Left colon (tissue), 2 donors: ENCODE data around the gene SYT1. TPM values are rescaled to one million over a fixed set of nuclear protein-coding genes. Genes with fewer than 3 reads are reported as not detected.

Source experiments
- ATAC-seq: fragments of 200-7000 bp; cut with Tn5 transposase; one replicate; pipeline ENCODE4 v1.9.1; 2020; ENCODE audit warnings: mild to moderate bottlenecking, moderate library complexity
- DNase-seq, 2 donors: peaks; one replicate each; pipeline ENCODE4 v3.0.0-alpha.2; 2020
- intact Hi-C, 2 donors: fragments of 100-400 bp; cut with DNase I in 1 of 2; cut with micrococcal nuclease in 1 of 2; formaldehyde crosslinking; loops; one replicate each; pipeline versions ENCODE4 v1.11.2 to v1.14.0; 2022; cut with DNase I, micrococcal nuclease
- total RNA-seq, 2 donors: library from RNA; stranded (reverse); fragmentation: NEBNext Ultra II Directional; extraction: Animal tissue kit (Norgen Biotek cat#: 25700); gene quantifications; one replicate each; pipeline ENCODE4 v1.2.1, GENCODE V29; 2021
- donor health status: DM: no; HTN: no; CAD: no.
- donor health status: DM: yes; HTN: yes; CAD: no.

The SYT1 gene
- total RNA-seq, 2 donors from 2014 or later: 0.92 to 1.5 TPM

GRCh38 chr12:79393842-79394241 is 529.3 kb downstream of the SYT1 start:
- ATAC-seq (no peak), DNase-seq (no peak)
- intact Hi-C loops: no loop called here

DNA sequence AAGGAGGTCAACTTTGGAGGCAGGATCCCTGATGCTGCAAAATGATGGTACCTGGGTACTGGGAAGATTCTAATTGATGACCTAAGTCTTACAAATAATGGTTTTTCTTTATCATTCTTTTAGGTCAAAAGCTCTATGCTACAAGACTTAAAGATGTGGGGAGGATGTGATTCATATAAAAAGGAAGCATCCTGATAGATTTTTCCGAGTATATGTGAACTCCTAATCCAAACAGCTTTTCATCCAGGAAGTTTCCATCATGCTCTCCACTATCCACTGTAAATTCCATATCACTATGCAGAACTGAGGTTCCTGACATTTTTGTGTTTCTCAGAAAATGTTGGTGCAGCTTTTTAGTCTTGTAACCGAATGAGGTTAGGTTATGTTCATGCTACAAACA is 533.0 kb downstream of the SYT1 start:
- DNase-seq (no peak), ATAC-seq (no peak)
- intact Hi-C loops: no loop called here

GRCh38 chr12:79400481-79400880 is 535.9 kb downstream of the SYT1 start:
- ATAC-seq (no peak), DNase-seq (no peak)
- intact Hi-C loops: loop anchor here in 1 of 2 donors (10.0 kb wide), 1 partner anchor 874 kb away; no protein-coding TSS in a partner anchor

DNA sequence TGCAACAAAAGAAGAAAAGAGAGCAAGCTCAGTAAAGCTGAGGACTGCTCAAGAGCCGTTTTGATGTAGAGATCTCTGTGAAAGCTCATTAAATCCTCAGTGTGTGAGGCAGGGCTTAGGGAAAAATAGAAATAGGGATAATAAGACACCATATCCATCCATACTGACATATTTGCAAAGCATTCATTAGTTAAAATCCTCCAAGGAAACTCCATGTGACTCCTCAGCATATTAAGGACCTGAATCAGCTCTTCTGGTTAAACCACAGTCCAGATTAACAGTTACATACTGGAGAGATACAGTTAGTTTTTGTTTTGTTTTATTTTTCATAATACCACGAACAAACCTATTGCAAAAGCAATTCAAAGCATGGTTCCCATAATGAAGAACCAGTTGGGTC is 538.0 kb downstream of the SYT1 start:
- intact Hi-C loops: loop anchor here in 1 of 2 donors (10.0 kb wide), 1 partner anchor 872 kb away; no protein-coding TSS in a partner anchor
- no peak for DNase-seq
- no peak for ATAC-seq

- ATAC-seq: no peak
- intact Hi-C loops: loop anchor here in 1 of 2 donors (10.0 kb wide), 1 partner anchor 868 kb away; no protein-coding TSS in a partner anchor
Measured at GRCh38 chr12:79406993-79407392, 542.4 kb downstream of the SYT1 start.

GRCh38 chr12:79407671-79408622 is 543.4 kb downstream of the SYT1 start:
- ATAC-seq (peak; percentile 99), DNase-seq (peak; percentile 60 to 61)
- intact Hi-C loops: loop anchor here in 1 of 2 donors (10.0 kb wide), 1 partner anchor 867 kb away; no protein-coding TSS in a partner anchor

More at GRCh38 chr12:79406993-79407392, 542.4 kb downstream of the SYT1 start:
- no peak for DNase-seq

DNA sequence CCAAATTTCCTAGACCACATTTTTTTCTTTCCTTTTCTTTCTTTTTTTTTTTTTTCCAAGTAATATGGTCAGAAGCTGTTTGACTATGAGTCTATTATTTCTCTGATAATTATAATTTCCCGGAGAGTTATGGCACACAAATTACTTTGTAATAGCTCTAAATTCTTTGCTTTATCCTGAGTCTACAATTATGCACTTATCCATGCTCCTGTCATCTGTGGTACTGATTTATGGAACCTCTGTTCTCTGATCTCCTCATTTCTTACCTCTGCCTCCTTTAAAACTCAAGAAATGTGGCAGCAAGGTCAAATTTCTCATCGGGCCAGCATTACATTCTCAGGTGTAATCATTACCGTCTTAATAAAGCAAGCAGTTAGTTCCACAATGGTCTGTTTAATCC is 544.1 kb downstream of the SYT1 start:
- ATAC-seq: no peak
- intact Hi-C loops: loop anchor here in 1 of 2 donors (10.0 kb wide), 1 partner anchor 866 kb away; no protein-coding TSS in a partner anchor
- DNase-seq: no peak

DNA sequence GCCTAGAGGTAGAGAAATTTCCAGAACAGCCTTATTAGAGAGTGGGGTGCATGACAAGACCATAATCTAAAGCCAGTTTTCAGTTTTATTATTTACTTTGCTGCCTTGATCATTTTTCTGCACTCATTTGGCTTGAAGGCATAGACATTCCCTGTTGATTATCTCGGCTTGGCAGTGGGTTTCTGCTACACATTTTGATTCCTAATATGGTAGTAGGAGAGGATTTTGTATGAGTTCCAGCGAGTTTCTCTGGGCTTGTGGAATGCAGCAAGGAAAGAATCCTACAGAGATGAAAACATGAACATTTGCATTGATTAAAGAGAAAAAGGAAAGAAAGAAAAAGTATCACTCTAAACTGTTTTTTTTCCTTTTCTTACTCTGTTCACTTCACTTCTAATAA is 545.0 kb downstream of the SYT1 start:
- ATAC-seq (no peak), DNase-seq (no peak)
- intact Hi-C loops: loop anchor here in 1 of 2 donors (10.0 kb wide), 1 partner anchor 865 kb away; no protein-coding TSS in a partner anchor

DNA sequence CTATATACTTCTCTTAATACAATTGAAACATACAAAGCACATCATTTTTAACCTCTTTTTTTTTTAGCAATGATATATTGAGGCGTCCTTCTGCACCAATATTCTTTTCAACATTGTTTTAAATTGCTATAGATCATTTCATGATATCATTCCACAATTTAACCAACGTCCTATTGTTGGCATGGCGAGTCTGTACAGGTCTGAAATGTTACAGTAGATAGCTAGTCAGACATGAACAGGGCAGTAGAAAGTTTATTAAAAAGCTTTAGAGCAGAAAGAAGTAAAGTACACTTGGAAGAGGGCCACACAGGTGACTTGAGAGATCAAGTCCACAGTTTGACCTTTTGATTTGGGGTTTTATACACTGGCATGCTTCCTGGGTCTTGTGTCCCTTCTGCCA is 547.2 kb downstream of the SYT1 start:
- ATAC-seq (no peak), DNase-seq (no peak)
- intact Hi-C loops: loop anchor here in 1 of 2 donors (10.0 kb wide), 1 partner anchor 333 kb away; no protein-coding TSS in a partner anchor

DNA sequence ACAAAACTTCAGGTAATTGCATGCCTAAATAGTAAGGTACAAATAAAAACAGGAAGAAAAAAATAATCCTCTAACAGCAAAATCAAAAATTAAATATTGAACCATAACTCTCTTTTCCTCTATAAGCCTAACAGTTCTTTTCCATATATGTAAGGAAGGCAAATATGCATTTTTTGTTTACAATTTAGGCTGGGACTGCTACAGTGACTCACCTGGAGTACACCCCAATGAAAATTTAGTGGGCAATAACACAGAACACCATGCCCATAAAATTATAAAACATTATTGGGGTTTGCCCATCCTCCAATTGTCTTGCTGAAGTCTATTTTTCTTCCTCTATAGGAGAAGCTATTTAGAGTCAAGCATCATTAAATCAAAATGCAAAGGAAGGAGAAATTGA is 549.2 kb downstream of the SYT1 start:
- intact Hi-C loops: loop anchor here in 1 of 2 donors (10.0 kb wide), 1 partner anchor 331 kb away; no protein-coding TSS in a partner anchor
- DNase-seq: no peak
- ATAC-seq: peak; percentile 26

GRCh38 chr12:79414252-79414651 is 549.7 kb downstream of the SYT1 start:
- intact Hi-C loops: loop anchor here in 1 of 2 donors (10.0 kb wide), 1 partner anchor 331 kb away; no protein-coding TSS in a partner anchor
- peak; percentile 40 to 78 for DNase-seq
- peak; percentile 91 for ATAC-seq

GRCh38 chr12:79415321-79415720 is 550.7 kb downstream of the SYT1 start:
- ATAC-seq (no peak), DNase-seq (no peak)
- intact Hi-C loops: loop anchor here in 1 of 2 donors (10.0 kb wide), 1 partner anchor 329 kb away; no protein-coding TSS in a partner anchor

GRCh38 chr12:79415746-79416435 is 551.3 kb downstream of the SYT1 start:
- intact Hi-C loops: loop anchor here in 1 of 2 donors (10.0 kb wide), 1 partner anchor 329 kb away; no protein-coding TSS in a partner anchor
- ATAC-seq: peak; percentile 60
- DNase-seq: peak in 1 of 2 donors; percentile 41

DNA sequence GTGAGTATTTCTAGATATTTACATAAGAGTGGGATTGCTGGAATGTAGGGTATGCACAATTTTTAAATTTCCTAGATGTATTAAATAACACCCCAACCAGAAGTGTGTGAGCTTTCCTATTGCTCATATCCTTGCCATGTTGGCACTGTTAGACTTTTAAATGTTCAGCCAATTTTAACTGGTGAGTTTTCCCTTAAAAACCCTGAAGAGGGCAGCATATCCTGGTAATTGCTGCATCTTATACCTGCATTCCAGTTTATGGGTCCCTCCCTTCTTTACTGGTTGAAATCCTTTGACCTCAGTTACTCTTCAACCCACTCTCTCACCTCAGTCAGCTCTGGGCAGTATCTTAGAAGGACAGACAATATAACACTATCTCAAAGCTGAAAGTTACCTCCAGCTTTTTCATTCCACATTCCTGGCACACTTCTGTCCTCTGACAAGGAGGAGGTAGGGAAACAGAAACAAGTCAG is 555.6 kb downstream of the SYT1 start:
- DNase-seq (no peak), ATAC-seq (peak; percentile 92)
- intact Hi-C loops: no loop called here

DNA sequence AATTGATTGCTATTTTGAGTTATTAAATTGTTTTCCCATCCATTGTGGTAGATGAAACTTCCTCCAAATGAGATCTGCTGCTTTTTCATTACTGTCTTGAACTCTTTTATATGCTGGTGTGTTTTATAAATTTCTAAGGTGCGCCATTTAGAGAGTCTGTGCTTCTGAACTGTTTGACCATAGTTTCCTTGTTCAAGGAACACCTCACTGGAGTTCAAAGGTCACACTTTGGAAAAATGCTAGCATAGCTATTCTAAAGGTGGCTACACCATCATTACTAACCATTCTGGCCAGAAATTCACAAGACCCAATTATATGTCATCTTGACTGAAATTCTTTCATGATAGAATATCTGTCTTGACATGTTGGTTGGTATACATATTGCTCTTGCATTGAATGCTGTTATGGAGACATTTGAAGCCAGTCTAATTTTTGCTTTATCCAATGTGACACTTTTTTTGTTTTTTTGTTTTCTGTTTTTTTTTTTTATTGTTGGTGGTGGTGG is 556.7 kb downstream of the SYT1 start:
- DNase-seq (no peak), ATAC-seq (peak; percentile 58)
- intact Hi-C loops: no loop called here

GRCh38 chr12:79422060-79422812 is 557.7 kb downstream of the SYT1 start:
- ATAC-seq (no peak), DNase-seq (no peak)
- intact Hi-C loops: no loop called here

GRCh38 chr12:79423560-79423959 is 559.0 kb downstream of the SYT1 start:
- no peak for ATAC-seq
- intact Hi-C loops: no loop called here
- no peak for DNase-seq

DNA sequence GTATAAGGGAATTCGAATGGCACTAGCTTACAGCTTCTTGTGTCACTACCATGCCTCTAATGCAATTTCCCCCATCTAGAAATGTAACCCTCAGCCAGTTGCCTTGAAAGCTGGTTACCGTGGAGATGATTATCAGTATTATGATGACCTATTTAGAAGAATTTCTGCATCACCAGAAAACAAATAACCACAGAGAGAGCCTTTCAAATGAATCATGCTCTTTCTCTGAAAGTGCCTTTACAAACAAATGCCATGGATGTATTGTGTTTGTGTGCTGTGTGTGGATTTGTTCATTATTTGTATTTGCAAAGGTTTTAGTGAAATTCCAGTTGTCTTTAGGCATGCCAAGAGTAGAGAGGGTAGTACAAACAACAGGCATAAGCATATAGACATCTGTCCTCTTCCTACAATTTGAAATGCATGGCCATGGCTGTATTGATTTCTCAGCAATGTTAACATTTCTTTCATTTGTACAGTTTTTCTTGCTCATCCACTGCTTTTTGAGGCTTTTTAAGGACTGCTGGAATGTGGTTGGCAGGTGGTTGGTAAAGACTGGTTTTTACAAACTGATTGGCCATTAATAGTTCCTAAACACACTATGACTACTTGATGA is 559.6 kb downstream of the SYT1 start:
- DNase-seq (no peak), ATAC-seq (no peak)
- intact Hi-C loops: no loop called here
